ENCODE measurements around the gene ZNF319.
A peak's percentile ranks its signal among the peaks of the same experiment; 100 is the strongest.

ZNF319 gene

DNA sequence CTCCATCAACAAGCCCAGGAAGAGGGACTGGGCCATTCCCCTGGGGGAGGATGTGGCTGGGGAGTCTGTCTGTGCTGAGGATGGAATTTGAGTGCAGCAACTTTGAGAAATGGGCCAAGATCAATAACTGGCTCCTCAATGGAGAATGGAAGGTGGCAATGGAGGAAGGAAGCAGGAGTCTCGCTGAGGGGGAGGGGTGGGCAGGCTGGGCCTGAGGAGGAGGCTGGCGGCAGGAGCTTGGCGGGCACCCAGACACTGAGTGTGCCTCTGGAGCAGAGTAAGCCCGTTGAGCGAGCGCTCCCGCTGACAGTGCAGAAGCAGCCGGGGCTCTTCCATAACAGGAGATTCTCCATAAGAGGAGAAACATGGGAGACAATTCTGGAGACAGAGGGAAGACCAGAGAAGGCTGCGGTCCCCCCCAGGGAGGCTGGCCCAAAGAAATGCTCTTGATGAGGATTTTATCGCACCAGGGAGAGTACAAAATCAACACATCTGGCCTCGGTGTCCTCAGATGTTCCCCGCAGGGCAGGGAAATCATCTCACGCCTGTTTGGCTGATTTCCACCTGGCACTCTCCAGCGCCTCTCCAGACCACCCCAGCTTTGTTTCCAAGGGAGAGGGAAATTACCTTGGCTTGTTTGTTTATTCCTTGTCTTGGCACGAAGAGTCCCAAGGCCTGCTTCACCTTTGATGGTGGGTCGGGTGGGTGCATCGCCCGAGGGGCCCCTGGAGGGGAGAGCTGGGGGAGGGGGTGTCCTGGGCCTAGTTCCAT lies 22.3 kb upstream of the ZNF319 start:
- peak in 36 of 51 donors; percentile 10 to 74 (median 56) for DNase-seq

GRCh38 chr16:58021661-58022551 lies 21.4 kb upstream of the ZNF319 start:
- DNase-seq, result no peak

GRCh38 chr16:58020628-58021521 lies 20.4 kb upstream of the ZNF319 start:
- DNase-seq, result peak in 33 of 51 donors; percentile 8 to 76 (median 52)

- DNase-seq, result no peak
Observed at GRCh38 chr16:58019866-58020538, 19.5 kb upstream of the ZNF319 start.

DNA sequence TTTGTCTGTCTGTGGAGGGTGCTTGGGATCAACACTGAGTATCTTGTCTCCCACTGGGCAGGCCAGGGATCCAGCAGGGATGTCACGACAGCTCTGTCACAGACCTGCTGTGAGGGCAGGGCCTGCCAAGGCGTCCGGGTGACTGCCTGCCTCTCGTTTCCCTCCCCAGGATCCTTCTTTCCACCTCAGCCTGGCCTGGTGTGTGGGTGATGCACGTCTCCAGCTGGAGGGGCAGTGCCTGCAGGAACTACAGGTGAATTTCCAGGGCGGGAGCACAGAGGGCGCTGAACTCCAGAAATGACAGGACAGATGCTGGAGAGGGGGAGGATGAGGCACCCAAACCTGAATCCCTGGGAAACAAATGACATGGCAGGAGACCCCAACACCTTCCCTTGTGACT lies 18.3 kb upstream of the ZNF319 start:
- no peak for DNase-seq

GRCh38 chr16:58016840-58017446 lies 16.5 kb upstream of the ZNF319 start:
- DNase-seq, result no peak

- DNase-seq, result no peak
Observed at GRCh38 chr16:58013201-58013956, 12.9 kb upstream of the ZNF319 start.

GRCh38 chr16:58012481-58012880 lies 12.0 kb upstream of the ZNF319 start:
- no peak for DNase-seq

DNA sequence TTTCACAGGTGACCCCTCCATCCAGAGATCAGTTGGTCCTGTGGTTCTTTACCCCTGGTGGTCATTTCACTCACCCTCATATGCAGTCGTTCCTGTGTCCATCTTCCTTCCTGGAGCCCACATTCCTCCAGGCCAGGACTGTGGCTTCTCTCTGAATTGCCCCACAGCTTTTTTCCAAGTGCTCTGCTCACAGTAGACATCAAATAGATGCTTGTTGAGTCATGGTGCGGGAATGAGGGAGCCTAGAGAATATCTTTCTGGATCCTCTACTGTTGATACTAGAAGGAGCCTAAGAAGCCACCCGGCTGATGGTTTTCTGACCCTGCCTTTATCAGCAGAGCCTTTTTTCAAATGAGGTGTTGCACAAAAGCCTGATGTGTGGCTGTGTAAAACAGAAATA lies 11.2 kb upstream of the ZNF319 start:
- DNase-seq, result no peak

GRCh38 chr16:58010886-58011285 lies 10.4 kb upstream of the ZNF319 start:
- no peak for DNase-seq

GRCh38 chr16:58009856-58010416 lies 9.5 kb upstream of the ZNF319 start:
- no peak for DNase-seq

DNA sequence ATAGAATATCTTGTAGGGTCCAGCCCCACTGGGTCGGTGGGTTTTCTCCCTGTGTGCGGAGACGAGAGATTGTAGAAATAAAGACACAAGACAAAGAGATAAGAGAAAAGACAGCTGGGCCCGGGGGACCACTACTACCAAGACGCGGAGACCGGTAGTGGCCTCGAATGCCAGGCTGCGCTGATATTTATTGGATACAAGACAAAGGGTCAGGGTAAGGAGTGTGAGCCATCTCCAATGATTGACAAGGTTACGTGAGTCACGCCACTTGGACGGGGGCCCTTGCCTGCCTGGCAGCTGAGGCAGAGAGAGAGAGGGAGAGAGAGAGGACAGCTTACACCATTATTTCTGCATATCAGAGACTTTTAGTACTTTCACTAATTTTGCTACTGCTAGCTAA lies 4.3 kb upstream of the ZNF319 start:
- peak in 3 of 51 donors; percentile 19 to 42 (median 35) for DNase-seq

GRCh38 chr16:58002936-58003335 lies 2.5 kb upstream of the ZNF319 start:
- no peak for DNase-seq

GRCh38 chr16:58002416-58002800 lies 1.9 kb upstream of the ZNF319 start:
- no peak for DNase-seq

GRCh38 chr16:58001781-58002415 lies 1.4 kb upstream of the ZNF319 start:
- DNase-seq, result no peak

DNA sequence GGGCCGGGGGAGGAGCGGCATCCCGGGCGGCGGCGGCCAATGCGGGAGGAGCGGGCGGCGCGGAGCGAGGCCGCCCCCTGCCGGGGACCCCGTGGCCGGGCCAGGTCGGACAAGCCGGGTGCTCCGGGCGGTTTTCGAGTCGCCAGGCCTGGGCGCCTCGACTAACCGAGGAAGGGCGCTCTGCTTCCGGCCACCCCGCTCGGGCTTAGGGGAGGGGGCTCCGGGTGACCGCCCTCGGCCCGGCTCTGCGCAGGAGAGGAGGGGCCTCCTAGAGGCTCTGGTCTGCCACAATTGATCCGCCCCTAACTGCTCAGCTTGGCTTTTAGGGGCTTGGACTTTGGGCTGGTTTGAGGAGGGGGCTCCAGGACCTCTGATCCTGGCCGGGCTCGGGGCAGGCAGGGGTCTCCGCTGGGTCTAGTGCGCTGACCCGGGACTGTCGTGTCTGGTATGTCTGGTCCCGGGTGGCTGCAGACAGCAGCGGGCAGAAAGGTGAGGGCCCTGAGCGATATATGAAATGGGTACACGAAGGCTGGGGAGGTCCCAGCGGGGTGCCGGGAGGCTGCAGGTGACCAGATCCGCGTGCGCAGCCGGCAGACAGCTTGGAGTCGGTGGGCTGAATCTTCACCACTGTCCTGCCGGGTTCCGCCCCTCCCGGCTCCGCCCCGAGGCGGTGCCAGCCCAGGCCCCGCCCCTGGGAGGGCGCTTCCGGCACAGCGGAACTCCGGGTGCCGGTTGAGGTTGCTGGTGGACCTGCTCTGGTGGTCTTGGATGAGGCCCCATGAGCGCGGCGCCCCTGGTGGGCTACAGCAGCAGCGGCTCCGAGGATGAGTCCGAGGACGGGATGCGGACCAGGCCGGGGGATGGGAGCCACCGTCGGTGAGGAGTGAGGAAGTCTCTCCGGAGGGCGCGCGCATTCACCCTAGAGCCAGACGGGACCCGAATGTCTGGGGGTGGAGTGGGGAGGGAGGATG lies 519 bp upstream of the ZNF319 start, which contains the start of gene USB1:
Gene USB1 (plus strand): TSS at position 702 of the 971 bp plus-strand sequence. CDS start 77 bp downstream, at position 779.
- DNase-seq, result peak; percentile 46 to 95 (median 79)

- DNase-seq, result peak in 2 of 51 donors; percentile 20 to 34
Observed at GRCh38 chr16:57999366-57999970, 1.0 kb downstream of the ZNF319 start.
